ENCODE results near the gene IL9R.
"Not testable (repeated sequence)": the region's sequence is repeated elsewhere in the genome, so short reads cannot be mapped to it uniquely, and the experiment has no call there.

IL9R gene

DNA sequence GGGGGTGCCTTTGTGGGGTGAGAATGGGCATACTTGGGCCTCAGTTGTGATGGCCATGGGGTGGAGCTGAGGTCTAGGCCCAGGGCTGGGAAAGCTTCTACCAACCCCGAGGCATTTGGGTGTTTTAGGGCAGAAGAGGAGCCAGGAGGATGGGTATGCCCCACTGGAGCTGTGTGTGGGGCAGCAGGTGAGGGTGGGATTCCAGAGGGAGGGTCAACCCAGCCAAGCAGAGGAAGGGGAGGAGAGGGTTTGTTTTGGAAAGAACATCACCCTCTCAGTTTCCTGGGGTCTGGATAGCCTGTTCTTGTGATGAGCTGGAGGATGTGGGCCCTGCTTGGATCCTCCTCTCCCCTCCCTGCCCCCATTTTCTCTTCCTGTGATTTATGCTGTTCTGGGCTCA is 620 bp downstream of the IL9R start:
- DNase-seq (ENCODE audit: low read depth in 2 of 2), result no peak

GRCh38 chrX:155998761-155999510 is 1.4 kb downstream of the IL9R start:
- no peak for DNase-seq (ENCODE audit: low read depth in 2 of 2)

GRCh38 chrX:155999751-156000150 is 2.3 kb downstream of the IL9R start:
- DNase-seq (ENCODE audit: low read depth in 2 of 2), result not testable (repeated sequence)

DNA sequence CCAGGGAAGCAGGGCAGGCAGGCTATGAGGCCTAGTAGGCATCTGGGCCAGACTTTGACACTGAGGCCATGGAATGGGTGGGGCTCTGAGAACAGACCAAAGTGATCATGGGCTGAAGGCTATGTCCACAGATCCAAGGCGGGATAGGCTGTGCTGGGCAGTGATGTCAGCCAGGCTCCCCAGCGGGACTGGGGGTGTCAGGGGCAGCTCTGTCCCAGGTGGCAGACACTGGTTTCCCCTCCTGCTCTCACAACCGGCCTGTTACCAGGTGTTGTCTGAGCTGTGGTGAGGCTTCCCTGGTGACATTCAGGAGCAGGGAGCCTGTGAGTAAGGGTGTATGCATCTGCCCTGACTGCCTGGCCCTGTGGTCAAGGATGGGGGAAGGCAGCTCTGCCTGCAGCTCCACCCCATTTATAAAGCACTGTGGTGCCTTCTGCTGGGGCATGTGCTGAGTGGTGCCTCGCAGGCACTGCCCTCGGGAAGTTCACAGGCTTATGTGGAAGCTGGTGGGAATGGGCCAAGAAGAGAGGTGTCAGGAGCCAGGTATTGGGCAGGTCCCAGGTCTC is 2.9 kb downstream of the IL9R start:
- no peak for DNase-seq (ENCODE audit: low read depth in 2 of 2)

DNA sequence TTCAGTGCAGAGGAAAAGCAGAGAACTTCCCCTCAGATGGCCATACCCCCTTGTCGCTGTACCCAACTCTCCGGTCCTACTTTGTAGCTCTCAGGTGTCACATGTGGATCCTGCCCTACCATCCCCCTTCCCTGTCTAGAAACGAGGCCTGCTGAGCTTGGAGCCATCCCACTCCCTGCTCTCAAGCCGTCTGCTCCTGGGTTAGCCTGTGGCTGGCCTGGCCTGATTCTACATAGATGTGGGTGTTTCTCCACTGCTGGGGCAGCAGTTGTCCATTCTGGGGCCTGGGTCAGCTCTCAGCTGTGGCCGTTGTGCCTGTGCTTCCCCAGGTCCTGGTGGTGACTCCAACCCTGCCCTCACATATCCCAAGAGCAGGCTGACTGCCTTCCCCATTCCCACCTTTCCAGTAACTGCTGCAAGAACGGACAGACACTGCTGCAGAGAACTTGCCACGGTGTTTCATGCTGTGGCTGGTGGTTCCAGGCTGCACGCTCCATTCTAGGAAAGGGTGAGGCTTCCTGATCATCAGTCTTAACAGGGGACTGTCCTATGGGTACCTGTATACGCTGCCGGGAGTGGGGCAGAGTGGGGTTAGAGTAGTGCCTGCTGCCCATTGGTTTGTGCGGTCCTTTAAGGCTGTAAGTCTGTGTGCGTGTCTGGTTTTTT is 3.6 kb downstream of the IL9R start:
- no peak for DNase-seq (ENCODE audit: low read depth in 2 of 2)

DNA sequence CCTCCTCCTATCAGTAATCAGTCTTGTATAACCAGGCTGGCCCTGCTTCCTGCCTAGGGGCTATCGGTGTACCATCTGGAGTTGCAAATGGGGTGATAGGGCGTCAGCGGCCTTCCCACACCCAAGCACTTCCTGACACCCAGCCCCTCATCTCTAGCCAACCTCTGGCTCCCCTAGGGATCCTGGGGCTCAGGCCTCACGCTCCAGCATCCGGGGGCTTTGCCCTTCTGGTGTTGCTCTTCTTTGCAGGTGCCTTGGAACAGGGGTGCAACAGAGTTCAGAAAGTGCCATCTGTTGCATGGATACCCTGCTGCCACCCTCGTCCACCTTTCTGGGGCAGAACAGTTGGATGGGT is 4.1 kb downstream of the IL9R start:
- DNase-seq (ENCODE audit: low read depth in 2 of 2), result no peak

- no peak for DNase-seq (ENCODE audit: low read depth in 2 of 2)
Measured at GRCh38 chrX:156002507-156002906, 5.0 kb downstream of the IL9R start.

DNA sequence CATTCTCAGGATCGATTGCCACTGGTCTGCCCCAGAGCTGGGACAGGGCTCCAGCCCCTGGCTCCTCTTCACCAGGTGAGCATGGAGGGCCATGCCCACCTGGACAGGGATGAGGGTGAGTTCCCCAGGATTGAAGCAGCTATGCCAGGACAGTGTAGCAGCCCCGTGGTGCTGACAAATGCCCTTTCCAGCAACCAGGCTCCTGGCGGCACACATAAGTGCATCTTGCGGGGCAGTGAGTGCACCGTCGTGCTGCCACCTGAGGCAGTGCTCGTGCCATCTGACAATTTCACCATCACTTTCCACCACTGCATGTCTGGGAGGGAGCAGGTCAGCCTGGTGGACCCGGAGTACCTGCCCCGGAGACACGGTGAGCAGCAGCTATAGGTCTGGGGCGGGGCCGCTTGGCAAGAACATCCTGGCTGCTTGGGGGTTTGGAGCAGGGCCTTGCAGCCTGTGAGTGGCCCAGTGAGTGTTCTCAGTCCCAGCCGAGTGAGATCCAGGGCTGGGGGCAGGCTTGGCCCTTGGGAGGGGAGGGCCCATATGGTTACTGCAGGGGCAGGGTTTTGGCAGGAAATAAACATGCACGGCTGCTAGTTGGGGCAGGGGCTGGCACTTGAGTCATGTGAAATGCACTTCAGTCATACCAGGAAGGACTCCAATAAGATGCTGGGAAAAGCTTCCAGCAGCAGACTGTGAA is 6.1 kb downstream of the IL9R start:
- DNase-seq (ENCODE audit: low read depth in 2 of 2), result no peak

DNA sequence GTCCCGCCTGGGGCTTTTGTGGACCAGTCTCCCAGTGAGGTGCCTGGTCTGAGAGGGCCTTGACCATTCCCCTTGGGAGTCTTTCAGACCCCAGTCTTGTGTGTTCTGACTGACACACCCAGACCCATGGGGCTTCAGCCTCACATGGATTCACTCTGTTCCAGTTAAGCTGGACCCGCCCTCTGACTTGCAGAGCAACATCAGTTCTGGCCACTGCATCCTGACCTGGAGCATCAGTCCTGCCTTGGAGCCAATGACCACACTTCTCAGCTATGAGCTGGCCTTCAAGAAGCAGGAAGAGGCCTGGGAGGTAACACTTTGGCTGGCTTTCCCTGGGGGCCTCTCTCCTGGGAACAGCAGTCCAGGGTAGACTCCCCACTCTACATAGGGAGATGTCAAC is 6.8 kb downstream of the IL9R start:
- DNase-seq (ENCODE audit: low read depth in 2 of 2), result no peak

- DNase-seq (ENCODE audit: low read depth in 2 of 2), result no peak
Measured at GRCh38 chrX:156004740-156005139, 7.2 kb downstream of the IL9R start.

- no peak for DNase-seq (ENCODE audit: low read depth in 2 of 2)
Measured at GRCh38 chrX:156005144-156005543, 7.6 kb downstream of the IL9R start.

GRCh38 chrX:156006468-156006867 is 9.0 kb downstream of the IL9R start:
- DNase-seq (ENCODE audit: low read depth in 2 of 2), result not testable (repeated sequence)

GRCh38 chrX:156008379-156008778 is 10.9 kb downstream of the IL9R start:
- not testable (repeated sequence) for DNase-seq (ENCODE audit: low read depth in 2 of 2)

DNA sequence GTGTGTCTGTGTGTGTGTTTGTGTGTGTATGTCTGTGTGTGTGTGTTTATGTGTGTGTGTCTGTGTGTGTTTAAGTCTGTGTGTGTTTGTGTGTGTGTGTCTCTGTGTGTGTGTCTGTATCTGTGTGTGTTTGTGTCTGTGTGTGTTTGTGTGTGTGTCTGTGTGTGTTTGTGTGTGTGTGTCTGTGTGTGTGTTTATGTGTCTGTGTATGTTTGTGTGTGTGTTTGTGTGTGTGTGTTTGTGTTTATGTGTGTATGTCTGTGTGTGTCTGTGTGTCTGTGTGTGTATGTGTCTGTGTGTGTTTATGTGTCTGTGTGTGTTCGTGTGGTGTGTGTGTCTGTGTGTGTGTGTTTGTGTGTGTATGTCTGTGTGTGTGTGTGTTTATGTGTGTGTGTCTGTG is 11.4 kb downstream of the IL9R start:
- DNase-seq (ENCODE audit: low read depth in 2 of 2), result no peak

- not testable (repeated sequence) for DNase-seq (ENCODE audit: low read depth in 2 of 2)
Measured at GRCh38 chrX:156009691-156010090, 12.2 kb downstream of the IL9R start.

GRCh38 chrX:156013286-156013953 is 15.9 kb downstream of the IL9R start:
- DNase-seq (ENCODE audit: low read depth in 2 of 2), result not testable (repeated sequence)

- not testable (repeated sequence) for DNase-seq (ENCODE audit: low read depth in 2 of 2)
Measured at GRCh38 chrX:156019846-156020245, 22.4 kb downstream of the IL9R start.

DNA sequence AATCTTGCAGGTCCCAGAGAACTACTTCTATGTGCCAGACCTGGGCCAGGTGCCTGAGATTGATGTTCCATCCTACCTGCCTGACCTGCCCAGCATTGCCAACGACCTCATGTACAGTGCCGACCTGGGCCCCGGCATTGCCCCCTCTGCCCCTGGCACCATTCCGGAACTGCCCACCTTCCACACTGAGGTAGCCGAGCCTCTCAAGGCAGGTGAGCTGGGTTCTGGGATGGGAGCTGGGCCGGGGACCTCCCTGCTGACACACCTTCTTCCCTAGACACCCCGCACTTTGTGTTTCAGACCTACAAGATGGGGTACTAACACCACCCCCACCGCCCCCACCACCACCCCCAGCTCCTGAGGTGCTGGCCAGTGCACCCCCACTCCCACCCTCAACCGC is 25.5 kb downstream of the IL9R start:
- not testable (repeated sequence) for DNase-seq (ENCODE audit: low read depth in 2 of 2)

- not testable (repeated sequence) for DNase-seq (ENCODE audit: low read depth in 2 of 2)
Measured at GRCh38 chrX:156024949-156025492, 27.5 kb downstream of the IL9R start.

GRCh38 chrX:156028653-156029237 is 31.2 kb downstream of the IL9R start:
- not testable (repeated sequence) for DNase-seq (ENCODE audit: low read depth in 2 of 2)

GRCh38 chrX:156029296-156029695 is 31.8 kb downstream of the IL9R start:
- not testable (repeated sequence) for DNase-seq (ENCODE audit: low read depth in 2 of 2)
